ENCODE data around the gene MYEOV. TPM values are rescaled to one million over a fixed set of nuclear protein-coding genes. Genes with fewer than 3 reads are reported as not detected.
A peak's percentile ranks its signal among the peaks of the same experiment; 100 is the strongest.

MYEOV gene
- total and polyA plus RNA-seq, 2 of the 8 experiments (the other 6 are each of a cell fraction or from before 2014, with no cell fraction given), result 0.44 to 0.67 TPM

GRCh38 chr11:69321877-69322361 lies 28.0 kb downstream of the MYEOV start:
- TF ChIP-seq EZH2 (IDR thresholded peaks at IDR 0.05; ENCODE audit: low read depth, low read length, severe bottlenecking) (no peak), POU5F1 (IDR thresholded peaks at IDR 0.05; ENCODE audit: low read depth, low read length) (no peak), SIRT6 (IDR thresholded peaks at IDR 0.05; ENCODE audit: low read length) (no peak)
- H3K4ac ChIP-seq (replicated peaks; ENCODE audit: insufficient read length, low read depth, low read length), result no peak overlapping the region
- no peak overlapping the region for H2BK5ac ChIP-seq (ENCODE audit: low read depth, low read length)
- CTCF ChIA-PET (ENCODE audit: partially characterized antibody), result no interaction called here
- no peak for FAIRE-seq
- H3K36me3 ChIP-seq (ENCODE audit: control insufficient read depth in 2 of 4, insufficient read depth in 4 of 4, low read length in 3 of 4), result no peaks in the 10 kb centered on the region
- H3K23ac ChIP-seq (ENCODE audit: insufficient read length), result no peak overlapping the region
- no peaks in the 10 kb centered on the region for H3K79me1 ChIP-seq (ENCODE audit: low read depth, low read length)
- no peak overlapping the region; the same call in 1 of the 2 replicates for H3K18ac ChIP-seq (ENCODE audit: extremely low read depth, low read length)
- H3K9me3 ChIP-seq (ENCODE audit: insufficient read depth in 2 of 2, low read depth in 1 of 2, low read length in 1 of 2), result peaks cover 0 to 3% of the 10 kb centered on the region in 2 experiments; a peak in 2 of 4 replicates
- POLR2A ChIA-PET (ENCODE audit: partially characterized antibody), result no interaction called here
- no peak overlapping the region for H3K4me2 ChIP-seq (ENCODE audit: insufficient read depth in 1 of 2, low read depth in 2 of 2, low read length in 2 of 2)
- no peak overlapping the region for H2BK12ac ChIP-seq (ENCODE audit: low read depth, low read length)
- H4K20me1 ChIP-seq (replicated peaks in 1 of 2; ENCODE audit: control insufficient read depth in 1 of 2, insufficient read depth in 2 of 2, low read length in 2 of 2), result peaks cover 0 to 5% of the 10 kb centered on the region in 2 experiments
- H4K5ac ChIP-seq (ENCODE audit: insufficient read length, low read depth, low read length), result no peak overlapping the region
- no peak for DNase-seq (ENCODE audit: low read depth in 1 of 2, low spot score in 2 of 2)
- no peak overlapping the region for H4K91ac ChIP-seq (replicated peaks; ENCODE audit: insufficient read length, low read length)
- H3K27ac ChIP-seq (ENCODE audit: low read depth, low read length), result no peak overlapping the region
- H3K27me3 ChIP-seq (replicated peaks in 1 of 4; ENCODE audit: control insufficient read depth in 3 of 4, extremely low read depth in 1 of 4, insufficient read depth in 3 of 4, low read length in 3 of 4), result 0 out of 7 replicates have a peak, but pooled peaks cover 0 to 2% (median 0%) of the 10 kb centered on the region in 4 experiments
- H2BK15ac ChIP-seq (ENCODE audit: low read length), result no peak overlapping the region
- no peak overlapping the region for H3K4me3 ChIP-seq (ENCODE audit: extremely low read depth in 1 of 4, insufficient read depth in 2 of 4, low read depth in 3 of 4, low read length in 4 of 4)
- no peak overlapping the region for H3K14ac ChIP-seq (ENCODE audit: insufficient read length)
- no peak overlapping the region for H2AK5ac ChIP-seq (ENCODE audit: low read depth, low read length)
- peaks cover 30% of the 10 kb centered on the region; the same call in 1 of the 2 replicates for H3K23me2 ChIP-seq (ENCODE audit: low read depth, low read length)
- H3K56ac ChIP-seq (replicated peaks; ENCODE audit: insufficient read length, low read depth, low read length), result peak overlapping the region; percentile 53
- peaks cover 0 to 5% (median 1%) of the 10 kb centered on the region in 4 experiments; a peak in 2 of 7 replicates for H3K4me1 ChIP-seq (replicated peaks in 1 of 4; ENCODE audit: control insufficient read depth in 3 of 4, insufficient read depth in 4 of 4, low read length in 3 of 4)
- no peak overlapping the region for H2AFZ ChIP-seq (ENCODE audit: low read length)
- H2BK20ac ChIP-seq (ENCODE audit: low read length), result no peak overlapping the region
- WGBS, 2 experiments (ENCODE audit: extremely low coverage in 1 of 2, insufficient coverage in 1 of 2, insufficient read length in 1 of 2, insufficient replicate concordance in 2 of 2, low coverage in 1 of 2, low lambda C conversion rate in 2 of 2, missing lambda C conversion rate in 1 of 2), result 94% methylated on average over 5 of the region's 5 CpGs; no CpG with 5 or more reads in 1 of the 2 experiments
- no peaks in the 10 kb centered on the region for H3K79me2 ChIP-seq (ENCODE audit: control insufficient read depth in 1 of 2, insufficient read depth in 2 of 2, low read length in 2 of 2)
- H4K8ac ChIP-seq (ENCODE audit: extremely low read depth, insufficient read depth, low read length), result no peak overlapping the region
- H2BK120ac ChIP-seq (replicated peaks; ENCODE audit: low read depth, low read length), result no peak overlapping the region
- no peak overlapping the region for H3K9ac ChIP-seq (replicated peaks in 1 of 4; ENCODE audit: extremely low read depth in 1 of 4, low read depth in 3 of 4, low read length in 3 of 4)

Measured in H1 (cell line).